ENCODE data around the gene PRKACA. TPM values are rescaled to one million over a fixed set of nuclear protein-coding genes. Genes with fewer than 3 reads are reported as not detected.

Gene PRKACA
- total and polyA plus RNA-seq, 2 donors (not counting 1 experiment from before 2014, with no cell fraction given): 43.6 to 67.4 TPM

DNA sequence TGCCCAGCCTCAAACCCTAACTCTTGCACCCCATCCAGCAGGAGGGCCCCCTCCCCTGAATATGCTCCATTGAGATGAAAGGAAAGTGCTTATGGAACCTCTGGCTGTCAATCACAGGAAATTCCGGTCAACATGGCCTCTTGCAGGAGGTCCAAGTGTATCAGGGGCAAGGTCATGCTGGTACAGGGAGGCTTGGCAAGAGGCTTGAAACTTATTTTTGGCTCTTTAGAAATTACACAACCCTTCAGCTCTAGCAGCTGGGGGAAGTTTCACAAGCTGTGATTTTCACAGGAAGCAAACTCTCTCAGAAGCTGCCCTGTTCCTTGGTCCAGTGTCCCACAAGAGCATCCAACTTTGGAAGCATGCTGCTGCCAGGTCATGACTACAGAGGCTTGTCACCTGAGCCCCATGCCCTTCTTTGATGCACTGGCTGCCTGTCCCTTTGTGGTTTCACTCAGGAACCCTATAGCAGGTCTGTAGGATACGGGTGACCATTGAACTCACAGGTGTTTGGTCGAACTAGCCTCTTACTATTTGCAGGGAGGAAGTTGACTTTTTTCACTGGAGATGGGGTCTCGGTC lies 10.5 kb upstream of the PRKACA start:
- Histone ChIP-seq H3K36me3 (ENCODE audit: control insufficient read depth, insufficient read depth, low read length) (no peaks in the 10 kb centered on the region), H3K4me1 (ENCODE audit: control insufficient read depth, extremely low read depth, insufficient read depth, low read length) (no peaks in the 10 kb centered on the region), H4K20me1 (ENCODE audit: control insufficient read depth, extremely low read depth, insufficient read depth, low read length) (no peaks in the 10 kb centered on the region), H3K4me3 (replicated peaks in 1 of 4; ENCODE audit: control extremely low read depth in 1 of 4, insufficient read depth in 1 of 4, low read depth in 3 of 4, low read length in 4 of 4) (no peak overlapping the region), H3K9ac (ENCODE audit: insufficient read depth, low read length) (no peak overlapping the region), H3K9me3 (ENCODE audit: control insufficient read depth, insufficient read depth, low read depth, low read length) (no peaks in the 10 kb centered on the region), H3K79me2 (ENCODE audit: control insufficient read depth, insufficient read depth, low read length) (no peaks in the 10 kb centered on the region), H3K27ac (ENCODE audit: insufficient read depth, low read length) (no peak overlapping the region), H3K4me2 (ENCODE audit: extremely low read depth, insufficient read depth, low read length) (no peak overlapping the region), H3K27me3 (ENCODE audit: control insufficient read depth, insufficient read depth, low read length) (no peaks in the 10 kb centered on the region), H2AFZ (ENCODE audit: low read length) (no peak overlapping the region)
- DNase-seq (ENCODE audit: low read depth in 2 of 2): no peak
- no peak for TF ChIP-seq CTCF (conservative IDR thresholded peaks at IDR 0.05 in 1 of 2, IDR thresholded peaks at IDR 0.05 in 1 of 2; ENCODE audit: low read depth in 1 of 2, low read length in 2 of 2)
- no peak for TF ChIP-seq EZH2 (IDR thresholded peaks at IDR 0.05; ENCODE audit: low read length, missing control alignments)

- Histone ChIP-seq H2AFZ (ENCODE audit: low read length) (no peak overlapping the region), H3K9ac (ENCODE audit: insufficient read depth, low read length) (no peak overlapping the region), H4K20me1 (ENCODE audit: control insufficient read depth, extremely low read depth, insufficient read depth, low read length) (no peaks in the 10 kb centered on the region), H3K36me3 (ENCODE audit: control insufficient read depth, insufficient read depth, low read length) (no peaks in the 10 kb centered on the region), H3K4me1 (ENCODE audit: control insufficient read depth, extremely low read depth, insufficient read depth, low read length) (no peaks in the 10 kb centered on the region), H3K9me3 (ENCODE audit: control insufficient read depth, insufficient read depth, low read depth, low read length) (no peaks in the 10 kb centered on the region), H3K4me3 (replicated peaks in 1 of 4; ENCODE audit: control extremely low read depth in 1 of 4, insufficient read depth in 1 of 4, low read depth in 3 of 4, low read length in 4 of 4) (no peak overlapping the region), H3K79me2 (ENCODE audit: control insufficient read depth, insufficient read depth, low read length) (no peaks in the 10 kb centered on the region), H3K4me2 (ENCODE audit: extremely low read depth, insufficient read depth, low read length) (no peak overlapping the region), H3K27ac (ENCODE audit: insufficient read depth, low read length) (no peak overlapping the region), H3K27me3 (ENCODE audit: control insufficient read depth, insufficient read depth, low read length) (no peaks in the 10 kb centered on the region)
- DNase-seq (ENCODE audit: low read depth in 2 of 2): no peak
- TF ChIP-seq CTCF (conservative IDR thresholded peaks at IDR 0.05 in 1 of 2, IDR thresholded peaks at IDR 0.05 in 1 of 2; ENCODE audit: low read depth in 1 of 2, low read length in 2 of 2) (no peak), EZH2 (IDR thresholded peaks at IDR 0.05; ENCODE audit: low read length, missing control alignments) (no peak)
These were observed 9.6 kb upstream of the PRKACA start for GRCh38 chr19:14127176-14127575.

DNA sequence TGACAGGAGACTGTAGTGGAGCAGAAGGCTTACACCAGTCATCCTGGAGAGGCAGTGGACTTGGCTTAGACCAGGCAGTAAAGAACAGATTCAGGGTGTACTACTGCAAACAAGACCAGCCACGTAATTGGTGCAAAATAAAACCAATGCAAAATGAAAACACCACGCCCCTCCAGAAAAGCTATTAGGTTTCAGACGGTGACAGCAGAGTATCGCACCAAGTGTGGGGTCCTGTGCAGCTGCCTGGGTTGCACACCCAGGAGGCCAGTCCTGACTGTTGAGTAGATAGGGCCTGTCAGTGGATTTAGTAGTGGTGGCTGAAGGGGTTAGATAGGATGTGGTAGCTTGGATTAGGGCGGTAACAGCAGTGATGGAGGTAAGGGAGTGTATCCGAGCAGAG lies 5.4 kb upstream of the PRKACA start:
- H3K79me2 ChIP-seq (ENCODE audit: control insufficient read depth, insufficient read depth, low read length): no peaks in the 10 kb centered on the region
- no peaks in the 10 kb centered on the region for H3K27me3 ChIP-seq (ENCODE audit: control insufficient read depth, insufficient read depth, low read length)
- no peak overlapping the region for H2AFZ ChIP-seq (ENCODE audit: low read length)
- H3K4me1 ChIP-seq (ENCODE audit: control insufficient read depth, extremely low read depth, insufficient read depth, low read length): peaks cover 6% of the 10 kb centered on the region
- H3K9ac ChIP-seq (ENCODE audit: insufficient read depth, low read length): no peak overlapping the region
- no peak for TF ChIP-seq CTCF (conservative IDR thresholded peaks at IDR 0.05 in 1 of 2, IDR thresholded peaks at IDR 0.05 in 1 of 2; ENCODE audit: low read depth in 1 of 2, low read length in 2 of 2)
- TF ChIP-seq EZH2 (IDR thresholded peaks at IDR 0.05; ENCODE audit: low read length, missing control alignments): no peak
- H3K9me3 ChIP-seq (ENCODE audit: control insufficient read depth, insufficient read depth, low read depth, low read length): no peaks in the 10 kb centered on the region
- H4K20me1 ChIP-seq (ENCODE audit: control insufficient read depth, extremely low read depth, insufficient read depth, low read length): no peaks in the 10 kb centered on the region
- no peak overlapping the region for H3K4me3 ChIP-seq (replicated peaks in 1 of 4; ENCODE audit: control extremely low read depth in 1 of 4, insufficient read depth in 1 of 4, low read depth in 3 of 4, low read length in 4 of 4)
- no peaks in the 10 kb centered on the region for H3K36me3 ChIP-seq (ENCODE audit: control insufficient read depth, insufficient read depth, low read length)
- no peak for DNase-seq (ENCODE audit: low read depth in 2 of 2)
- H3K27ac ChIP-seq (ENCODE audit: insufficient read depth, low read length): no peak overlapping the region
- H3K4me2 ChIP-seq (ENCODE audit: extremely low read depth, insufficient read depth, low read length): no peak overlapping the region

All from fibroblast of lung (primary cell).